Measurements from ENCODE around the gene FRMD8.
A peak's percentile ranks its signal among the peaks of the same experiment; 100 is the strongest.

Gene FRMD8

DNA sequence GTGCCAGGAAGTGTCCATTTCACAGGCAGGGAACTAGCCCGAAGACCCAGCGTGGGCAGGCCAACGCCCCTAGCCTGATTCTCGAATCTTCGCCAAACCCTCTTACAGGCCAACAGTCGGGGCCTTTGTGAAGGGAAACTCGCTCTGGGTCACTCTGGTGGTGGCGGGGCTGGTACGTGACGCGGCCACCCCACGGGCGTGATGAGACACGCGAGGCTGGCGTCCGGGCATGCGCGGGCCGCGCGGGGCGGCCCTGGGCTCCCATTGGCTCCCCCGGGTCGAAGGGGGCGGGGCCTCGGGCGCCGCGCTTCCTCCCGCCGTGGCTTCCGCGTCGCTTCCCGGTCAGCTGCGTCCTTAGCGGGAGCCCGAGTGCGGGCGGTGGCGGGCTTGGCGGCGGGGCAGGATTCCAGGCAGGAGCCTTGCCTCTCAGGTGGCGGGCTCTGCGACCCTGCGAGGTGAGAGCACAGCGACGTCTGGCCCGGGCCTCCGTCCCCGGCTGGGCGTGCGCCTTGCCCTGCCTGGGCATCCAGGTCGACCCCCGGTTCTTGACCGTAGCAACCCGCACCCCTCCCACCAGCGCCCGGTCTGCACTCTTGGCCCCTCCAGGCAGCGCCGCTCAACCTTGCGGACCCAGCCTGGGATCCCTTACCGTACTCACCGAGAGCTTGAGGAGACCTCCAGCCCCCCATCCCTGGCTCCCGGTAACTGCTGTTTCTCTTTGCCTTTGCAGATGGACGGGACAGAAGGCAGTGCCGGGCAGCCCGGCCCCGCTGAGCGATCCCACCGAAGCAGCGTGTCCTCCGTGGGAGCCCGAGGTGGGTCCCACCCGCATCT lies at the start of gene FRMD8:
FRMD8 (plus strand) TSS at position 331 of the 834 bp plus-strand sequence; CDS start at position 731, 400 bp downstream.
- DNase-seq (ENCODE audit: low read depth): peak; percentile 86

DNA sequence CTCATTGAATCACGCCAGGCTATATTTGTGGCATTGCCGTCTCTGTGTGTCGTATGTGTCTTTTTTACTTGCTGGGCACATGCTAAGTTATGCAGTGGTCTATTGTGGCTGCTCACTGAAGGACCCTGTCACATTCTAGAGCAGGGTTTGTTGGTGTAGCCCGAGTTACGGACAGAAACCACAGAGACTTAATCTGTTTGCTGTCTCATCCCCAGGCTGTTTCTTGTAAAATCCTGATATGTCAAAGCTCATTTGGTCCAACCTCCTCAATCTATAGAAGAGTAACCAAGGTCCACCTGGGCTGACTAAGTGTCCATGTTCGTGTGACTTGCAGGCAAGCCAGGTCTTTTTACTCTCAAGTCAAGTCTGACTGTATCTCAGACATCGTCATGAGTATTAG lies 47.8 kb upstream of the FRMD8 start:
- DNase-seq (ENCODE audit: low read depth): no peak

DNA sequence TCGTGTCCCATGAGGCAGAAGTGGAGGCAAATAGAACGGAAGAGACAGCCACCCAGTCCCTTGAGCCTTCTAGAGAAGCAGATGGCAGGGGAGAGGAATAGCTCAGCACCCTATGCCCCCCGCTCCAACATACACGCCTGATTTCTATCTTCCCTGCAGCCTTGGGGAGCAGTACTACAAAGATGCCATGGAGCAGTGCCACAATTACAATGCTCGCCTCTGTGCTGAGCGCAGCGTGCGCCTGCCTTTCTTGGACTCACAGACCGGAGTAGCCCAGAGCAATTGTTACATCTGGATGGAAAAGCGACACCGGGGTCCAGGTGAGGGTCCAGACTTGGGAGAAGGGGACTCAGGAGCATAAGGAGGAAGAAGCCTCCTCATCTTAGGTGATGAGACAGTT lies 46.2 kb upstream of the FRMD8 start:
- no peak for DNase-seq (ENCODE audit: low read depth)

DNA sequence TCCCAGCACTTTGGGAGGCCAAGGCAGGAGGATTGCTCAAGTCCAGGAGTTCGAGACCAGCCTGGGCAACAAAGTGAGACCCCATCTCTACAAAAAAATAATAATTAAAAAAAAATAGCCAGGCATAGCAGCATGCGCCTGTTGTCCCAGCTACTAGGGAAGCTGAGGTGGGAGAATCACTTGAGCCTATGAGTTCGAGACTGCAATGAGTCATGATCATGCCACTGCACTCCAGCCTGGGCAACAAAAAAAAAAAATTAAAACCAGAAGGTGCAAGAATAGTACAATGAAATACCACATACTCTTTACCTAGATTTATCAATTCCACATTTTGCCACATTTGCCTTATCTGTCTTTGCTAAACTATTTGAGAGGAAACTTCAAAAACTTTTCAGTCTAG lies 44.6 kb upstream of the FRMD8 start:
- no peak for DNase-seq (ENCODE audit: low read depth)

- no peak for DNase-seq (ENCODE audit: low read depth)
Observed at GRCh38 chr11:65351511-65351910, 34.9 kb upstream of the FRMD8 start.

GRCh38 chr11:65352783-65353182 lies 33.7 kb upstream of the FRMD8 start:
- peak; percentile 60 for DNase-seq (ENCODE audit: low read depth)

GRCh38 chr11:65353376-65353775 lies 33.1 kb upstream of the FRMD8 start:
- no peak for DNase-seq (ENCODE audit: low read depth)

DNA sequence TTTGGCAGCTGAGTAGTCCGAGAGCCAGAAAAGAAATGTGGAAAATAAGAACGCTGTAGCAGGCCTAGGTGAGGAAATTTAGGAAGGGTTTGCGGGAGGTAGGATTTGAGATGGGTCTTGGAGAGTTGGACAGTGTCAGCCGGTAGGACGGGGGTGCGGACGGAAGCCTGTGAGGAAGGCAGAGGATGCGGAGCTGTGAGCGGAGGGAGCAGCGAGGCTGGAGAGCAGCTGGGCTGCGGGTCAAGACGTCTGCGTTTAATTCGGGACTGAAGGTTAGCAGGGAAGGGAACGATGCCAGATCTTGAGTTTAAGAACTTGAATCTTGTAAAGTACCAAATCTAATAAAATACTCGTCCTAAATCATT lies 32.6 kb upstream of the FRMD8 start:
- no peak for DNase-seq (ENCODE audit: low read depth)

DNA sequence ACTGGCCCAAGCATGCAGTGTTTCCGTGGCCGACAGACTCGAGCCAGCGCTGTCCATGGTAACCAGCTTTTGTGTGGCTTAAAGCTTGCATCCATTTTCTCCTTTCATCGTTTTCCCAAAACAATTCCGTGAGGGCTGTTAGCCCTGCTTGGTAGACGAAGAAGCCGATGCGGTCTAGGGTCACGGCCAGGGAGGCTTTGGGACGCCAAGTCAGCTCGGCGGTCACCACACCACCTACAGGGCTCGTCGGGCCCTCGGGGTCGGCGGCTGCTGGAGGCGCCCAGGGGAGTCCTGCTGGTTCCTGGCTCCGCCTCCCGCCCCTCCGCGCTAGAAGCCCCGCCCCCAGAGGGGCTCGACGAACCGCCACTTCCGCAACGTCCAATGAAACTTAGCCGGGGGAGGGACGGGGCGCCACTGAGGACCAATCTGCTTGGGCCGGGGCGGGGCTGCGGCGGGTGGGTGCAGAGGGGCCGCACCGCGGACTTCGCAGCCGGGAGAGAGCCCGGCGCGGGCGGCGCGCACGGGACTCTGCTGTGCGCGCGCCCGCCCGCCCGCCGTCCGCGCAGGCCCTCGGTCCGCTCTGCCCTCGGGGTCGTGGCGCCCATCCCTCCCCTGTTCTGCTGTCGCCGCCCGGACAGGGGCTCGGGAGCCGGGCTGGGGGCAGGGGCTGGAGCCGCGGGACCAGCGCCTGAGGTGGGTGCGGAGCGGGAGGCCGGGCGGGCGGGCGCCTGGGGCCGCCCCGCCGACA lies 32.0 kb upstream of the FRMD8 start, which contains the start of gene TIGD3:
TIGD3 (plus strand) TSS at position 487 of the 748 bp plus-strand sequence. CDS start 1,058 bp downstream, outside the sequence.
- peak; percentile 97 for DNase-seq (ENCODE audit: low read depth)

DNA sequence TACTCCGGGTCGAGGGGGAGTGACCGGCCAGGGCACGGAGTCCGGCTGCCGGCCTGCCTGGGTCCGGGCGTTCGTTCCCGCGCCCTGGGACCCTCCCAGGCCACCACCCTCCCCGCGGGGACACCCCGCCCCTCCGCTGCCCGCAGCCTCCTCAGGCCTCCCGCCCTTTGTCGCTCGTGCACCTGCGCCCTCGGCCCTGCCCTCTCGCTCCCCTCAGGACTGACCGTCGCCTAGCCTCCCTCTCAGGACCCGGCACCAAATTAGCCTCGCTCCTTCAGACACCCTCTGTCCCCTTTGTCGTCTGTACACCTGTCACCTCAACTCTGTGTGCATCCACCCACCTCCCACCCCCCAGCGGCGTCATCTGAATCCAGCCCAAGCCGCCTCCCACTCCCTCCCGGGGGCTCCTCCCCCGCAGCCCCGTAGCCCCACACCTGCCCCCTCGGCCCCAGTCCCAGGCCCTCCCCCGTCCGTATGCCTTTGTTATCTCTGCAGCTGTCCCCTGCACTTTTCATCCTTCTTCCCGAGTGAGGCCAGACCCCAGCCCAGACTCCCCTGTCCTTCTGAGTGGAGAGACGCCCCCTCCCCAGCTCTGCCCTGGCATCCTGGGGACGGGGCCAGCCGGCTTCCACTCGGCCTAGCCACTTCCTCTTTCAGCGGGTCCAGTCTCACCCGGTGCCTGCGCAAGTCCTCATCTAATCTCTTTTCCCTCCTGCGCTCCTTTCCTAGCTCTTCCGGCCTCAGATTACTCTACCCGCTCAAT lies 31.2 kb upstream of the FRMD8 start:
- DNase-seq (ENCODE audit: low read depth): peak; percentile 27

DNA sequence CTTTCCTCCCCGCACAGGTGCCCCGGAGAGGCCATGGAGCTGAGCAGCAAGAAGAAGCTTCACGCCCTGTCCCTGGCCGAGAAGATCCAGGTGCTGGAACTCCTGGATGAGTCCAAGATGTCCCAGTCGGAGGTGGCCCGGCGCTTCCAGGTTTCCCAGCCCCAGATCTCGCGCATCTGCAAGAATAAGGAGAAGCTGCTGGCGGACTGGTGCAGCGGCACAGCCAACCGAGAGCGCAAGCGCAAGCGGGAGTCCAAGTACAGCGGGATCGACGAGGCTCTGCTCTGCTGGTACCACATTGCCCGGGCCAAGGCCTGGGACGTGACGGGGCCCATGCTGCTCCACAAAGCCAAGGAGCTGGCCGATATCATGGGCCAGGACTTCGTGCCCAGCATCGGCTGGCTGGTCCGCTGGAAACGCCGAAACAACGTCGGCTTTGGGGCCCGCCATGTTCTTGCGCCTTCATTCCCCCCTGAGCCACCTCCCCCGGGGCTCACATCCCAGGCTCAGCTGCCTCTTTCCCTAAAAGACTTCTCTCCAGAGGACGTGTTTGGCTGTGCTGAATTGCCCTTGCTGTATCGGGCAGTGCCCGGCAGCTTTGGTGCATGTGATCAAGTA lies 30.6 kb upstream of the FRMD8 start:
- peak; percentile 25 for DNase-seq (ENCODE audit: low read depth)

- no peak for DNase-seq (ENCODE audit: low read depth)
Observed at GRCh38 chr11:65356394-65356972, 30.0 kb upstream of the FRMD8 start.

GRCh38 chr11:65357856-65358356 lies 28.5 kb upstream of the FRMD8 start:
- no peak for DNase-seq (ENCODE audit: low read depth)

GRCh38 chr11:65362320-65362931 lies 24.0 kb upstream of the FRMD8 start:
- DNase-seq (ENCODE audit: low read depth): no peak

GRCh38 chr11:65362966-65363365 lies 23.5 kb upstream of the FRMD8 start:
- no peak for DNase-seq (ENCODE audit: low read depth)

DNA sequence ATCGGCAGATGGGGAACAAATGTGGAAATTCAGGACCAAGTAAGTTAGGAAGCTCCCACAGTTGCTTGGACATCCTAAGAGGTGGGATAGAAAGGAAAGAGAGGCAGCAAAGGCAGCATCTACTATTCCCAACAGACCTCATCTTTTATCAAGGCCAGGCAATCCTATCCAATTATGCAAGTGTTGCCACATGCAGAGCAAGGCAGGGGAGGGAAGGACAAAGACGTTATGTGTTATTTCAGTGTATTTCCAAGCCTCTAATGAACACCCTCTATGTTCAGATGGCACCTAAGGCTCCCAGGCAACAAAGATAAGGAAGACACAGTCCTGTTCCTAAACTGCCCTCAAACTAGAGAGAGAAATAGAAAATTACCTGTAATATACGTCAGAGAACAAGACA lies 22.7 kb upstream of the FRMD8 start:
- no peak for DNase-seq (ENCODE audit: low read depth)

DNA sequence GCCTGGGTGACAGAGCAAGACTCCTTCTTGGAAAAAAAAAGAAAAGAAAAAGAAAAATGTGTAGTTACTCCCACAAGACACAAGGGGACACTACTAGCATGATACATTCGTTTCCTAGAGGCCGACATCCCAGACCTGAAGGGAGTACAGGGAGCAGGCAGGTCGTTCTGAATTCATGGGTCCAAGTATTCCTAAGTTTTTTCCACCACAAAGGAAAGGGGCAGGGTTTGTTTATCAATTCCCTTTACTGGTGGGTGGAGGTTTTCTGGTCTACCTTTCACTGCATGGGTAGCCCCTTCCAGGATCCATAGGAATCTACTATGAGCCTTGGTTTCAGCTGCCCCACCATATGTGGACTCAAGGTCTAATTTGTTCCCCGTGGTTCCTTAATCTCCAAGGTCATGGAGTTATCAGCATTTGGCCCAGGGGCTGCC lies 20.1 kb upstream of the FRMD8 start:
- DNase-seq (ENCODE audit: low read depth): peak; percentile 90

- DNase-seq (ENCODE audit: low read depth): no peak
Observed at GRCh38 chr11:65370659-65371049, 15.8 kb upstream of the FRMD8 start.

DNA sequence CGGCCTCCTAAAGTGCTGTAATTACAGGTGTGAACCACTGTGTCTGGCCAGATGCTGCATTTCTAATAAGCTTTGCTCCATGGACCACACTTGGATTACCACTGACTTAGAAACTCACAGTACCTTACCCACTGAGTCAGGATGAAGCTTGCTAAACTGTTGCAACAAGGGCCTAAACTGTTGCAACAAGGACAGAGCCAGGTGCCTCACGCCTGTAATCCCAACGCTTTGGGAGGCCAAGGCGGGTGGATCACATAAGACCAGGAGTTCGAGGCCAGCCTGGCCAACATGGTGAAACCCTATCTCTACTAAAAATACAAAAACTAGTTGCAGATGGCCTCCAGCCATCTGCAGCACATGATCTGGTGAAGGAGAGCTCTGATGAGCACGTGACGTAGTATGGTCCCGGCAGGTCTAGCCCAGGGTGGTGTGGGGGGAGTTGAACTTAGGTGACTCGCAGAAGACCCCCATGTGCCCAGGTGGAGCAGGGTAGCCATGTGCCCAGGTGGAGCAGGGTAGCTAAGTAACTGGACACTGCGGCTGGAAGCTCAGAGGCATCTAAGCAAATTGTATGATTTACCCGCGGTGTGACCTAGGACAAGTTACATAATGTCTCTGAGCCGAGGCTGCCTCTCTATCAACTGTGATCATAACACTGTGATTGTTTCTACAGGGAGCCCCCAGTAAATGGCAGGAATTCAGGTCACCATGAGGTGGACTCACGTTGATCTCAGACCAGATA lies 12.4 kb upstream of the FRMD8 start:
- DNase-seq (ENCODE audit: low read depth): no peak

- no peak for DNase-seq (ENCODE audit: low read depth)
Observed at GRCh38 chr11:65375012-65375411, 11.4 kb upstream of the FRMD8 start.
